ENCODE measurements around the gene PARD6A. TPM values are rescaled to one million over a fixed set of nuclear protein-coding genes. Genes with fewer than 3 reads are reported as not detected.

Gene PARD6A
- total and polyA plus RNA-seq, 2 of the 13 experiments (the other 11 are each of a cell fraction or from before 2014, with no cell fraction given), result 3.5 to 4.3 TPM

- TF ChIP-seq ZNF784 (CRISPR knock-in tag; IDR thresholded peaks at IDR 0.05; ENCODE audit: borderline replicate concordance) (no peak; the same call in 1 of the 2 replicates), KDM3A (CRISPR knock-in tag; IDR thresholded peaks at IDR 0.05; ENCODE audit: low read depth) (no peak), SALL1 (CRISPR knock-in tag; IDR thresholded peaks at IDR 0.05) (peak; percentile 43; the same call in 1 of the 2 replicates), YEATS4 (CRISPR knock-in tag; IDR thresholded peaks at IDR 0.05; ENCODE audit: borderline replicate concordance) (no peak), JUNB (CRISPR knock-in tag; IDR thresholded peaks at IDR 0.05; ENCODE audit: borderline replicate concordance) (no peak), FOXM1 (CRISPR knock-in tag; IDR thresholded peaks at IDR 0.05) (no peak), ZBTB37 (CRISPR knock-in tag; IDR thresholded peaks at IDR 0.05) (no peak), ZNF781 (CRISPR knock-in tag; IDR thresholded peaks at IDR 0.05; ENCODE audit: borderline replicate concordance, not compliant biosample characterization) (no peak), ZFP1 (CRISPR knock-in tag; IDR thresholded peaks at IDR 0.05) (no peak), PAF1 (CRISPR knock-in tag; IDR thresholded peaks at IDR 0.05) (no peak), ZNF724P (CRISPR knock-in tag; IDR thresholded peaks at IDR 0.05; ENCODE audit: borderline replicate concordance) (no peak), ZNF431 (CRISPR knock-in tag; IDR thresholded peaks at IDR 0.05; ENCODE audit: borderline replicate concordance, low read depth) (no peak), HHEX (CRISPR knock-in tag; IDR thresholded peaks at IDR 0.05) (no peak), HNF4A (CRISPR knock-in tag; IDR thresholded peaks at IDR 0.05) (no peak), ZNF335 (CRISPR knock-in tag; IDR thresholded peaks at IDR 0.05) (0 out of 2 replicates have a peak, but pooled peaks have one; percentile 37), RBAK (CRISPR knock-in tag; IDR thresholded peaks at IDR 0.05) (no peak), REPIN1 (CRISPR knock-in tag; IDR thresholded peaks at IDR 0.05; ENCODE audit: borderline replicate concordance, low read depth) (no peak), ZNF773 (CRISPR knock-in tag; IDR thresholded peaks at IDR 0.05; ENCODE audit: borderline replicate concordance) (no peak), TRAFD1 (CRISPR knock-in tag; IDR thresholded peaks at IDR 0.05; ENCODE audit: borderline replicate concordance) (no peak), TSC22D2 (CRISPR knock-in tag; IDR thresholded peaks at IDR 0.05; ENCODE audit: borderline replicate concordance) (no peak), ISL2 (CRISPR knock-in tag; IDR thresholded peaks at IDR 0.05) (no peak), RFXANK (CRISPR knock-in tag; IDR thresholded peaks at IDR 0.05) (no peak; the same call in 1 of the 2 replicates), HMGA1 (CRISPR knock-in tag; conservative IDR thresholded peaks at IDR 0.05) (no peak)
- TF ChIP-seq, protein P1, sequence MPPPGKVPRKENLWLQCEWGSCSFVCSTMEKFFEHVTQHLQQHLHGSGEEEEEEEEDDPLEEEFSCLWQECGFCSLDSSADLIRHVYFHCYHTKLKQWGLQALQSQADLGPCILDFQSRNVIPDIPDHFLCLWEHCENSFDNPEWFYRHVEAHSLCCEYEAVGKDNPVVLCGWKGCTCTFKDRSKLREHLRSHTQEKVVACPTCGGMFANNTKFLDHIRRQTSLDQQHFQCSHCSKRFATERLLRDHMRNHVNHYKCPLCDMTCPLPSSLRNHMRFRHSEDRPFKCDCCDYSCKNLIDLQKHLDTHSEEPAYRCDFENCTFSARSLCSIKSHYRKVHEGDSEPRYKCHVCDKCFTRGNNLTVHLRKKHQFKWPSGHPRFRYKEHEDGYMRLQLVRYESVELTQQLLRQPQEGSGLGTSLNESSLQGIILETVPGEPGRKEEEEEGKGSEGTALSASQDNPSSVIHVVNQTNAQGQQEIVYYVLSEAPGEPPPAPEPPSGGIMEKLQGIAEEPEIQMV (CRISPR knock-in tag; IDR thresholded peaks at IDR 0.05; ENCODE audit: low read depth), result no peak
- TF ChIP-seq, protein P2, sequence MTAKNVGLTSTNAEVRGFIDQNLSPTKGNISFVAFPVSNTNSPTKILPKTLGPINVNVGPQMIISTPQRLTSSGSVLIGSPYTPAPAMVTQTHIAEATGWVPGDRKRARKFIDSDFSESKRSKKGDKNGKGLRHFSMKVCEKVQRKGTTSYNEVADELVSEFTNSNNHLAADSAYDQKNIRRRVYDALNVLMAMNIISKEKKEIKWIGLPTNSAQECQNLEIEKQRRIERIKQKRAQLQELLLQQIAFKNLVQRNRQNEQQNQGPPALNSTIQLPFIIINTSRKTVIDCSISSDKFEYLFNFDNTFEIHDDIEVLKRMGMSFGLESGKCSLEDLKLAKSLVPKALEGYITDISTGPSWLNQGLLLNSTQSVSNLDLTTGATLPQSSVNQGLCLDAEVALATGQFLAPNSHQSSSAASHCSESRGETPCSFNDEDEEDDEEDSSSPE (CRISPR knock-in tag; IDR thresholded peaks at IDR 0.05), result no peak
Observed at GRCh38 chr16:67660564-67661028, at the start of gene PARD6A (continued).

Data from HepG2 (cell line).